GM12878 (cell line): Measurements from ENCODE around the gene NANOS2. TPM values are rescaled to one million over a fixed set of nuclear protein-coding genes. Genes with fewer than 3 reads are reported as not detected.

Source experiments
- ASH2L ChIP-seq: fragments of 300-600, 200-600 bp; sonication (generic); IDR thresholded peaks from 2 replicates; pipeline ENCODE4 v1.6.1; 2017; ENCODE audit warnings: low read depth, mild to moderate bottlenecking, borderline replicate concordance
- BMI1 ChIP-seq: fragments of 450-650 bp; IDR thresholded peaks from 2 replicates; pipeline ENCODE4 v1.6.1; 2016; ENCODE audit warnings: mild to moderate bottlenecking, moderate library complexity, borderline replicate concordance
- CEBPZ ChIP-seq: fragments of 150-350 bp; IDR thresholded peaks from 2 replicates; pipeline ENCODE4 v1.6.1; 2016; ENCODE audit warnings: low read depth, low read length
- E4F1 ChIP-seq: fragments of 450-650 bp; IDR thresholded peaks from 2 replicates; pipeline ENCODE4 v1.6.1; 2018; ENCODE audit warnings: borderline replicate concordance, mild to moderate bottlenecking; ENCODE audit not compliant: partially characterized antibody
- ETV6 ChIP-seq, 2 experiments: fragments of 450-650 bp in 1 of 2; IDR thresholded peaks in 1 of 2; conservative IDR thresholded peaks in 1 of 2; 2 replicates each; pipeline ENCODE4 v1.6.1; 2014; ENCODE audit warnings: antibody characterized with exemption in 1 of 2, borderline replicate concordance in 1 of 2, low read depth in 1 of 2, mild to moderate bottlenecking in 1 of 2, moderate library complexity in 1 of 2
- JUND ChIP-seq: IDR thresholded peaks from 2 replicates; pipeline ENCODE4 v1.6.1; 2012; ENCODE audit warnings: low read depth, mild to moderate bottlenecking, low read length, improper control_type of control experiment, moderate library complexity
- MTA2 ChIP-seq: fragments of 450-650 bp; IDR thresholded peaks from 2 replicates; pipeline ENCODE4 v1.6.1; 2016; ENCODE audit warnings: low read depth, mild to moderate bottlenecking, moderate library complexity
- POLR2A ChIP-seq: IDR thresholded peaks from 2 replicates; pipeline ENCODE4 v1.6.1; 2011; ENCODE audit warnings: low read depth, mild to moderate bottlenecking, low read length
- RCOR1 ChIP-seq: conservative IDR thresholded peaks from 2 replicates; pipeline ENCODE4 v1.6.1; 2012; ENCODE audit warnings: low read depth, low read length, improper control_type of control experiment
- REST ChIP-seq: IDR thresholded peaks from 2 replicates; pipeline ENCODE4 v1.6.1; 2012; ENCODE audit warnings: mild to moderate bottlenecking, low read depth, low read length
- SREBF1 ChIP-seq: IDR thresholded peaks from 2 replicates; pipeline ENCODE4 v1.6.1; 2012; ENCODE audit warnings: mild to moderate bottlenecking, low read length
- TAF1 ChIP-seq: IDR thresholded peaks from 2 replicates; pipeline ENCODE4 v1.6.1; 2011; ENCODE audit warnings: mild to moderate bottlenecking, low read depth, low read length, borderline replicate concordance
- USF1 ChIP-seq: IDR thresholded peaks from 2 replicates; pipeline ENCODE4 v1.6.1; 2011; ENCODE audit warnings: borderline replicate concordance, low read depth, mild to moderate bottlenecking, moderate library complexity, mixed read lengths, low read length; ENCODE audit not compliant: insufficient read depth; ENCODE audit errors: extremely low read length
- ZBTB4 ChIP-seq: fragments of 450-650 bp; formaldehyde crosslinking; IDR thresholded peaks from 2 replicates; pipeline ENCODE4 v1.4.0; 2022; ENCODE audit warnings: mild to moderate bottlenecking, moderate library complexity
- polyA plus RNA-seq, 11 experiments: library from polyadenylated mRNA; depleted of rRNA in 4 of 11; unstranded in 6 of 11; stranded (reverse) in 5 of 11; fragments of >200 nt; fragmentation: Nextera tagmentation in 4 of 11; fragmentation: Illumina TruSeq in 1 of 11; extraction: Ambion mirVana in 4 of 11; extraction: Trizol in 1 of 11; gene quantifications; 1 replicate in 1 of 11; 2 replicates in 10 of 11; pipeline versions ENCODE4 v1.2.1 to v1.2.3, GENCODE V29; 2011 to 2016; ENCODE audit warnings: inconsistent platforms in 2 of 11, missing spikeins in 2 of 11, low read depth in 1 of 11
- total RNA-seq, 4 experiments: library from RNA; depleted of rRNA in 3 of 4; stranded (reverse); fragments of >200 nt in 3 of 4; fragmentation: Illumina TruSeq in 1 of 4; extraction: Trizol in 1 of 4; gene quantifications; 2 replicates each; pipeline versions ENCODE4 v1.2.1 to v1.2.3, GENCODE V29; 2013 to 2021

Gene NANOS2
- total and polyA plus RNA-seq, 10 of the 15 experiments (the other 5 are each of a cell fraction or from before 2014, with no cell fraction given): not detected

GRCh38 chr19:45886427-45887199 is 28.0 kb downstream of the NANOS2 start (continued):
- no peak for TF ChIP-seq ZBTB4 (CRISPR knock-in tag)
- TF ChIP-seq BMI1: no peak
- no peak for TF ChIP-seq REST
- peak; percentile 63 for TF ChIP-seq POLR2A
- TF ChIP-seq RCOR1: 0 out of 2 replicates have a peak, but pooled peaks have one; percentile 74
- TF ChIP-seq E4F1: peak; percentile 47
- no peak for TF ChIP-seq USF1
- no peak for TF ChIP-seq ASH2L
- TF ChIP-seq TAF1: peak; percentile 29; the same call in 1 of the 2 replicates
- TF ChIP-seq JUND: no peak; the same call in 1 of the 2 replicates
- TF ChIP-seq SREBF1: 0 out of 2 replicates have a peak, but pooled peaks have one; percentile 6
- peak in 1 of 2 experiments; percentile 15; a peak in 1 of 4 replicates for TF ChIP-seq ETV6 (conservative IDR thresholded peaks at IDR 0.05 in 1 of 2, IDR thresholded peaks at IDR 0.05 in 1 of 2; ENCODE audit: borderline replicate concordance in 1 of 2, low read depth in 1 of 2)
- TF ChIP-seq MTA2: peak; percentile 60; the same call in 1 of the 2 replicates
- TF ChIP-seq CEBPZ: no peak
